ENCODE measurements around the gene P2RY8. TPM values are rescaled to one million over a fixed set of nuclear protein-coding genes. Genes with fewer than 3 reads are reported as not detected.
"Not testable (repeated sequence)": the region's sequence is repeated elsewhere in the genome, so short reads cannot be mapped to it uniquely, and the experiment has no call there.

P2RY8 gene
- total and polyA plus RNA-seq, 2 donors (not counting 1 experiment from before 2014, with no cell fraction given) = 72.3 to 142 TPM

DNA sequence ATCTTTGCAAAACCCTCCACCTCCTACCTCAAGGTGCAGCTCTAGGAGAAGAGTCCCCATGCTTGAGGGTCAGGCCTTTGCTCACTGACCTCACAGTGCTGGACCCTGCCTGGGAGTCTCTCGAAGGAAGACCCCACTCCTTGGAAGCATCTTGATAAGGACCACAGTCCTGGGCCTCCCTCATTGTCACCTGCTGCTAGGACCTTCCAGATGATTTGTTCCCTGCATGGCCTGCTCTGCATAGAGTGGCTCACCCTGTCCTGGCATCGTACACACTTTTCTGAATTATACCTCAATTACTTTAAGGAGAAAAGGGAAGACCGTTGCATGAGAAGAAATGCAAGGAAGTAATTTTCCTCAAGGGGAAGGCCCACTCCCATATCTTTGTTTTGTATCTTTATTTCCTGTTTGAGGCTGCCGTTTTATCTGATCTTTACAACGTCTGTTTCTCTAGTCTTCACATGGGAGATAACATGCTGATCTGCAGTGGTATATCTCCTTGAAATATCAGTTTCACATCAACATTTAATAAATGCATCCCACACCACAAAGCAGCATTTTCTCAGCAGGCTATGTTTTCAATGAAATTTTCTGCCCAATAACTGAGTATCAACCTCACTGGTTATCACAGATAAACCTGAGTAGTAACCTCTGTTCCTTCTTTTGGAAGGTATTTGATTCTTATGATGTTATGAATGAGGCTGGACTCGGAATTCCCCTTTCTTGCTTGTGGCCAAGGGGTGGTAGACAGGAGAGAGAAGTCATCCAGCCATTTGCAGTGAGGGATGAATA, 39.4 kb upstream of the P2RY8 start:
- Histone ChIP-seq H3K4me2 (replicated peaks; ENCODE audit: low read depth, low read length, poor library complexity, severe bottlenecking) (no peak overlapping the region), H3K4me1 (ENCODE audit: control insufficient read depth in 2 of 2, insufficient read depth in 2 of 2, low read length in 2 of 2) (peaks cover 8 to 16% of the 10 kb centered on the region in 2 donors), H3K36me3 (replicated peaks in 1 of 2; ENCODE audit: control extremely low read depth in 1 of 2, control insufficient read depth in 1 of 2, extremely low read depth in 1 of 2, insufficient read depth in 2 of 2, low read length in 1 of 2) (no peaks in the 10 kb centered on the region), H3K4me3 (ENCODE audit: control extremely low read depth in 1 of 5, extremely low read depth in 1 of 5, insufficient read depth in 1 of 5, low read depth in 2 of 5, low read length in 4 of 5) (no peak overlapping the region), H3K79me2 (ENCODE audit: control insufficient read depth, insufficient read depth, low read length) (no peaks in the 10 kb centered on the region), H3K9ac (ENCODE audit: low read length) (no peak overlapping the region), H3K27me3 (replicated peaks in 1 of 4; ENCODE audit: control extremely low read depth in 1 of 4, control insufficient read depth in 3 of 4, insufficient read depth in 4 of 4, low read length in 3 of 4) (no peaks in the 10 kb centered on the region), H4K20me1 (ENCODE audit: control insufficient read depth, insufficient read depth, low read length, poor library complexity, severe bottlenecking) (no peaks in the 10 kb centered on the region), H3K27ac (ENCODE audit: low read length in 2 of 2) (no peak overlapping the region), H3K9me3 (ENCODE audit: control extremely low read depth in 1 of 3, control insufficient read depth in 2 of 3, insufficient read depth in 1 of 3, low read length in 2 of 3) (no peaks in the 10 kb centered on the region), H2AFZ (ENCODE audit: insufficient read depth, low read depth, low read length, poor library complexity, severe bottlenecking) (peak overlapping the region; percentile 30)
- peak; percentile 34 for DNase-seq
- no peaks in the 10 kb centered on the region for H3K27me3 Mint-ChIP-seq
- ChIA-PET POLR2A (no interaction called here), CTCF (no interaction called here)
- intact Hi-C loops (cut with micrococcal nuclease) = no loop called here
- peaks cover 10% of the 10 kb centered on the region for H3K4me1 Mint-ChIP-seq
- 85% methylated on average over 2 of the region's 6 CpGs for WGBS (ENCODE audit: insufficient coverage)
- no peaks in the 10 kb centered on the region for H3K9me3 Mint-ChIP-seq (ENCODE audit: insufficient read depth)
- no peak for ATAC-seq (ENCODE audit: low read depth)
- H3K27ac Mint-ChIP-seq = no peak overlapping the region
- no peak for TF ChIP-seq EZH2 (IDR thresholded peaks at IDR 0.05; ENCODE audit: borderline replicate concordance, insufficient read depth, low read depth, low read length, poor library complexity, severe bottlenecking)
- TF ChIP-seq, protein P1, sequence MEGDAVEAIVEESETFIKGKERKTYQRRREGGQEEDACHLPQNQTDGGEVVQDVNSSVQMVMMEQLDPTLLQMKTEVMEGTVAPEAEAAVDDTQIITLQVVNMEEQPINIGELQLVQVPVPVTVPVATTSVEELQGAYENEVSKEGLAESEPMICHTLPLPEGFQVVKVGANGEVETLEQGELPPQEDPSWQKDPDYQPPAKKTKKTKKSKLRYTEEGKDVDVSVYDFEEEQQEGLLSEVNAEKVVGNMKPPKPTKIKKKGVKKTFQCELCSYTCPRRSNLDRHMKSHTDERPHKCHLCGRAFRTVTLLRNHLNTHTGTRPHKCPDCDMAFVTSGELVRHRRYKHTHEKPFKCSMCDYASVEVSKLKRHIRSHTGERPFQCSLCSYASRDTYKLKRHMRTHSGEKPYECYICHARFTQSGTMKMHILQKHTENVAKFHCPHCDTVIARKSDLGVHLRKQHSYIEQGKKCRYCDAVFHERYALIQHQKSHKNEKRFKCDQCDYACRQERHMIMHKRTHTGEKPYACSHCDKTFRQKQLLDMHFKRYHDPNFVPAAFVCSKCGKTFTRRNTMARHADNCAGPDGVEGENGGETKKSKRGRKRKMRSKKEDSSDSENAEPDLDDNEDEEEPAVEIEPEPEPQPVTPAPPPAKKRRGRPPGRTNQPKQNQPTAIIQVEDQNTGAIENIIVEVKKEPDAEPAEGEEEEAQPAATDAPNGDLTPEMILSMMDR (IDR thresholded peaks at IDR 0.05) = no peak
- H3K4me3 Mint-ChIP-seq = no peak overlapping the region

DNA sequence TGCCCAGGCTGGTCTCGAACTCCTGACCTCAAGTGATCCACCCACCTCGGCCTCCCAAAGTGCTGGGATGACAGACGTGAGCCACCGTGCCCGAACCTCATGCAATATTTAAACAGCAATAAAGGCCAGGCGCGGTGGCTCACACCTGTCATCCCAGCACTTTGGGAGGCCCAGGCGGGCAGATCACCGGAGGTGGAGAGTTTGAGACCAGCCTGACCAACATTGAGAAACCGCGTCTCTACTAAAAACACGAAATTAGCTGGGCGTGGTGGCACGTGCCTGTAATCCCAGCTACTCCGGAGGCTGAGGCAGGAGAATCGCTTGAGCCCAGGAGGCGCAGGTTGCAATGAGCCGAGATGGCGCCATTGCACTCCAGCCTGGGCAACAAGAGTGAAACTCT, 37.2 kb upstream of the P2RY8 start:
- H3K79me2 ChIP-seq (ENCODE audit: control insufficient read depth, insufficient read depth, low read length); H3K9me3 Mint-ChIP-seq (ENCODE audit: insufficient read depth); H4K20me1 ChIP-seq (ENCODE audit: control insufficient read depth, insufficient read depth, low read length, poor library complexity, severe bottlenecking); H3K27me3 ChIP-seq (replicated peaks in 1 of 4; ENCODE audit: control extremely low read depth in 1 of 4, control insufficient read depth in 3 of 4, insufficient read depth in 4 of 4, low read length in 3 of 4); H3K4me3 ChIP-seq (ENCODE audit: control extremely low read depth in 1 of 5, extremely low read depth in 1 of 5, insufficient read depth in 1 of 5, low read depth in 2 of 5, low read length in 4 of 5); intact Hi-C loops (cut with micrococcal nuclease); H3K9ac ChIP-seq (ENCODE audit: low read length); H3K36me3 ChIP-seq (replicated peaks in 1 of 2; ENCODE audit: control extremely low read depth in 1 of 2, control insufficient read depth in 1 of 2, extremely low read depth in 1 of 2, insufficient read depth in 2 of 2, low read length in 1 of 2); CTCF ChIA-PET; H3K27me3 Mint-ChIP-seq; ATAC-seq (ENCODE audit: low read depth); H2AFZ ChIP-seq (ENCODE audit: insufficient read depth, low read depth, low read length, poor library complexity, severe bottlenecking); DNase-seq; H3K27ac ChIP-seq (ENCODE audit: low read length in 2 of 2); H3K4me3 Mint-ChIP-seq; POLR2A ChIA-PET; H3K4me2 ChIP-seq (replicated peaks; ENCODE audit: low read depth, low read length, poor library complexity, severe bottlenecking); H3K27ac Mint-ChIP-seq; H3K9me3 ChIP-seq (ENCODE audit: control extremely low read depth in 1 of 3, control insufficient read depth in 2 of 3, insufficient read depth in 1 of 3, low read length in 2 of 3): not testable (repeated sequence)
- H3K4me1 ChIP-seq (ENCODE audit: control insufficient read depth in 2 of 2, insufficient read depth in 2 of 2, low read length in 2 of 2) = peaks cover 18 to 28% of the 10 kb centered on the region in 2 donors
- peaks cover 18% of the 10 kb centered on the region for H3K4me1 Mint-ChIP-seq
- 97% methylated on average over 12 of the region's 19 CpGs for WGBS (ENCODE audit: insufficient coverage)

All from B cell (primary cell).